GM18909 (cell line): ENCODE data around the gene BIRC3.
A peak's percentile ranks its signal among the peaks of the same experiment; 100 is the strongest.

Source experiments
- ATAC-seq: cut with Tn5 transposase; IDR thresholded peaks from one replicate; pipeline ENCODE4 v1.9.1; 2021; ENCODE audit warnings: mild to moderate bottlenecking; ENCODE audit not compliant: unreplicated experiment, poor library complexity

BIRC3 gene

GRCh38 chr11:102317099-102317767, at the start of gene BIRC3:
Gene BIRC3 (plus strand): TSS chr11:102317484. CDS start chr11:102324510, 7,026 bp downstream.
- peak; percentile 86 for ATAC-seq

- ATAC-seq: no peak
Observed at GRCh38 chr11:102267609-102268008, 49.7 kb upstream of the BIRC3 start.

DNA sequence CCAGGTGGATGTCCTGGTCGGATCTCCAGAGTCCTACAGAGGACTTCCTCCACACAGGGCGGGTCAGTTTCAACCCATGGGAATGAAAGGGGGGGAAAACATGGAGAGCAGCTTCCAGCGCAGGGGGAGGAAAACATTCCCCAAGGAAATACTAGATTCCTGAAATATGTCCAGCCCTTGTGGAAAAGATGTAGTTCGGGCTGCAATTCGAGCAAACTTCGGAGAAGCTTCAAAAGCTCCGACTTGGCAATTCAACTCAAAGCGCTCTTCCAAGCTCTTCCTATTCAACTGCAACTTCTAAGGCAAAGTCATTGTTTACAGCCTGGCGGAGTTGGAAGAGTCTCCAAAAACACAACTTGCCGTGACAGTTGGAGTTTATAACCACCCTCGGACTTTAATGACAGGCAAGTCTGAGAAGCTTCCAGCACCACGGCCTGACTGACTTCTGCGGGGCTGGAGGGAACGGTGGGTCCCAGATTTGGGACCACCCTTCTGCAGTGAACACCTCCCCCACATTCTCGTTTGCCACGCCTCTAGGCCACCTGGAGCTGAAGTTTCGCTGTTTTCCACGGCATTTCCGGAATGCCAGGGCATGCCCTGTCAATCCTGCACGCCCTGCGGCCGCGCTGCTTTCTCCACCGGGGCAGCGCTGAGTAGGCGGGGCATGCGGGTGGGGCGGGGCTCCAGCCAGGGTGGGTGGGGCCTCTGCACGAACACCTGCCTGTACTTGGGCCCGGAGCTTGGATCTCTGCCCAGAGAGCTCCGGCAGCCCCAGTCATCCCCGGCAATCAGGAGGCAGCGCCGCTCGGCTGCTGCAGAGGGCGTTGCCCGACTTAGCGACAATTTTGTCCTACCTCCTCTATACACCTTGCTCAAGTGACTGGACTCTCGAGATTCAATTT, 49.0 kb upstream of the BIRC3 start:
- peak; percentile 99 for ATAC-seq

DNA sequence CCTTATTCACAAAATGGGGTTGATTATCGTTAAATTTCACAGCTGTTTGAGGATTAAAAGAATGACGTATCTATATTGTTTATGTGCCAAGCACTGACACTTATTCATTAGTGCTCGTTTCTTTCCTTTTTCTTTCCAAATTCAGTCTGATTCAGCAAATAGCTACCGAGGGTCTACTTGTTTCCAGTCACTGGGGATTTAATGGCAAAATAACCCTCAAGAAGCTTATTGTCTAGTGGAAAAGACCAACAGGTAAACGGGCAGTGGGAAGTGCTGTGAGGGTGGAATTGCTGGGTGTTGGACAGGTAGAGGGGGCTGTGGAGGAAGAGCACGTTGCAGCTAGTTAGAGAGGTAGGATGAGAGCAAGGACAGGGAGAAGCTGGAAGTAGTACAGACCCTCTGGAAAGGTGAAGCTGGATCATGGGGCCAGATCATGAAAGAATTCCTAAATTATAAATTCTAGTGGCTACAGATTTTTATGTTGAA, 48.3 kb upstream of the BIRC3 start:
- no peak for ATAC-seq

DNA sequence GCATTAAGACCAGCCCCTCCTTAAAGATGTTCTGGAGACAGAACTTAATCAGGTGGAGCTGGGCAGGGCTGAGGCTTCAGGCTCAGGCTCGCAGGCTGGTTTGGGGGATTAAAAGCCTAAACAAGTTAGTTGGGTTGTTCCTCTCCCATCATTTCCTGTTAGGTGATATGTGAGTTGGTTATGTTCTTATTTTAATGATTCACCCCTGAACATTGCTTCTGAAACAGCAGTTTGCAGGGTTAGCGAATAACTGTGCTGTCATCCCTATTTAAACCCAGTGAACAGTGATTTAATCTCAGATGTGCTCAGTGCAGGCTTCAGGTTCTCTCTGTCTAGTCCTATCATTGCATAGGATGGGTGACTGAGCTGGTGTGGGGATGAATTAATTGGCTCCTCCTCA, 47.4 kb upstream of the BIRC3 start:
- no peak for ATAC-seq

DNA sequence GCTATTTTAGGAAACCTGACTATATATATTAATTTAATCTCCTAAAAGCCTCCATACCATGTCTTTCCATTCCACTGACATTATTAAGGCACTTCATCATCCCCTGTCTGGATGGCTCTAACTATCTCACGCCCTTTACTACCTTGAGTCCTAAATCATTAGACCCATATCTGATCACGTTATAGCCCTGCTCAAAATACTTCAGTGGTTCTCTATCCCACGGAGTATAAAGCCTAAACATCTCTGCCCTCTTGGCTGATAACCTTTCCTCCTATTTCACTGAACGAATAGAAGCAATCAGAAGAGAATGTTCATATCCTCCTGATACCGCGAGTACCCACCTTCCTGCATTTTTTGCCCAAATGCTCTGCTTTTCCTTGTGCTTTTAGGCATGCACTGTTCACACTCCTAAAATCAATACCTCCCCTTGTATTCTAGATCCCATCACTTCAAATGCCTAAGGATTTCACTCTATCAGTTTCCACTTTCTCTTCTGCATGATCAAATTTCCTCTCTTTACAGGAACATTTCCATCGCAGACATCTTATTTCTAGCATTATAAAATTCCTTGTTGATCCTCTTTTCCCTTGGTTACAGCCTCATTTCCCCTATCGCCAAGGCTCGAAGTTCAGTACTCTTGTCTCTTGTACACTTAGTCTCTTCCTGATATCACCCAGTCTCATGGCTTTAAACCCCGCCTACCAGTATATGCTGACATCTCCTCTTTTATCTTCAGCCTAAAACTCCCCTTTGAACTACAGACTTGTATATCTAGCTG, 45.0 kb upstream of the BIRC3 start:
- ATAC-seq: no peak

GRCh38 chr11:102274628-102275027, 42.7 kb upstream of the BIRC3 start:
- ATAC-seq: no peak

- no peak for ATAC-seq
Observed at GRCh38 chr11:102276362-102276761, 40.9 kb upstream of the BIRC3 start.

DNA sequence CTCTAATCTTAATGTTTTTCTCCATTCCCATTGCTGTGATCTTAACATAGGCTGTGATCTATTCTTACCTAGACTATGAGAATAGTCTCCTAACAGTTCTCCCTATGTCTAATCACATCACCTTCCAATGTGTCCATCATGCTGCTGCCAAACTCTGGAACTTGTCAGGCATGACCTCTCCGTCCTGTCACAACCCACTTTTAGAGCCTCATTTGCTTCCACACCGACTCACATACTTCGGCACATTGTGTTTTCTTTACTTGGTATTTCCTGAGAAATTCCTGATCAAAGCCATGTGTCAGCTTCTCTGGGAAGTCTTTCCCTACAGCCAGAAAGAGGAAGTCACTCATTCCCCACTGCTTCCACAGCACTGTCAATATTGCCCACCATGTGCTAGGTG, 40.5 kb upstream of the BIRC3 start:
- no peak for ATAC-seq

GRCh38 chr11:102279641-102280170, 37.6 kb upstream of the BIRC3 start:
- peak; percentile 90 for ATAC-seq

DNA sequence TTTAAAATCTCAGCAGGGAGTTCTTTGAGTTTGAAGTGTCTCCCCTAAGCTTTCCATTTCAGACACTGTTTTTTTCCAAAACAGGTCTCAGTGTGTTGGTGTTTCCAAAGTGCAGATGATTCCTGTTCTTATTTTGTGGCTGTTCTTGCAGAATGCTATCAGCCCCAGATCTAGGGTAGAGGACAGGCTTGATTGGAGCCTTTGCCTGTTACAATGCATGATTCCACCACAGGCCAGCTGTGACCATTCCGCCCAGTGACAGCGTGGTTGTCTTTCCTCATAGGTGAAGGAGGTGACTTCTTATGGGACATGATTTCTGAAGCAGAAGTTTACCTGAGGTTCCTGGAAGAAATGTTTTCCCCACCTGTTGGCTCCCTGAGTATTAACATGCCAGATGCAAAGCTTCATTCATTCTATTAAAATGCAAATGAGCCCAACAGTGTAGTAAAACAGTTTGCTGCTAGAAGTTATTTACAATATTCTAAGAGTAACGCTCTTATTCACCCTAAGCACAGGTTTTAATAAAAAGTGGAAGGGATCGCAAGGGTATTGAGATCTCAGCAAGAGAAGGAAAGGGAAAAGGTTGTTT, 36.9 kb upstream of the BIRC3 start:
- no peak for ATAC-seq

- ATAC-seq: no peak
Observed at GRCh38 chr11:102283116-102283485, 34.2 kb upstream of the BIRC3 start.

GRCh38 chr11:102284008-102284407, 33.3 kb upstream of the BIRC3 start:
- ATAC-seq: no peak

GRCh38 chr11:102286292-102286691, 31.0 kb upstream of the BIRC3 start:
- ATAC-seq: no peak

DNA sequence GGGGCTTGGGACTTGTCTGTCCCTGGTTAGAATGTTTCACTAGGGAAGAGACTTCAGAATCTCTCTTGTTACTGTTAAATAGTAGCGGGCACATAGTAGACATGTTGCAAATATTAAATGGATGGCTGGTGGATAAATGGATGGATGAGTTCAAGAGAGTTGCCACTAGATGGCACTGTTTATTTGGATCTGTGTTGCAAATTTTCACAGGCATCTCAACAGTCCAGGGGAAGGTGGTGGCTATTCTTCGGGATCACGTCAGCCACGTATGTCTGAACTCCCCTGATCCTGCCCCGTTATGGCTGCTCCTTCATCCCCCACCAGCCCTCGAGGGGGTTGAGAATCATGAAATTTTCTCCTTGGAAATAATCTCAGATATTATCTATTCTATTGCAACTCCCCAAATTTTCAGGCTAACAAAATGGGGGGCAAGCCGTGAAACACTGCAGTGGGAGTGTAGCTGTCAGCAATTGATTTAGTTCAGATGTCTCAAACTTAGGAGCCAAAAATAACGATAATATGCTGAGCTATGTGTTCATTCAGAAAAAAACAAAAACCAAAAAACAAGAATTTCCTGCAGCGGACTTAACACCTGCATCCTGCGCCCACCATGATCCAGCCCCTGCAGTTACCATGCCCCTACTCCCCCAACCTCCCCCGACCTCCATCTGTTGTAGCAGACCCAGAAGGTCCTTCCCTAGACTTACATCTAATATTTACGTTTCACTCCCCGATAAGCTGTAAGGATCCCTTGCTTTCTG, 29.1 kb upstream of the BIRC3 start:
- peak; percentile 93 for ATAC-seq

DNA sequence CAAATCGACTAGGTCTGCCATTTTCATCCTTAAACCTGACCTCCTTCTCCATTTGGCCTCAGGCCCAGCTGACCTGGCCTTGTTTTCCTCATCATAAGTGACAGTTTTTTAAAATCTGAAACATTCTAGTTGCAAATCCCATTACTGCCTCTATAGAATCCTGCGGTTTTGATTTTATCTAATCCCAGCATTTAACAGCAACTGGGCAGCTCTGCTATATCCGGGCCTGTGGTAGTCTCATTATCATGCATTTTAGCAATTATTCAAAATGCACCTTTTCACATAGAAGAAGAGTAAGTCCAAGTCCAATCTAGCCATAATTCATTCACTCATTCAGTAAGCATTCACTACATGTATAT, 28.6 kb upstream of the BIRC3 start:
- no peak for ATAC-seq

GRCh38 chr11:102289592-102289991, 27.7 kb upstream of the BIRC3 start:
- no peak for ATAC-seq

GRCh38 chr11:102291831-102292230, 25.5 kb upstream of the BIRC3 start:
- no peak for ATAC-seq

DNA sequence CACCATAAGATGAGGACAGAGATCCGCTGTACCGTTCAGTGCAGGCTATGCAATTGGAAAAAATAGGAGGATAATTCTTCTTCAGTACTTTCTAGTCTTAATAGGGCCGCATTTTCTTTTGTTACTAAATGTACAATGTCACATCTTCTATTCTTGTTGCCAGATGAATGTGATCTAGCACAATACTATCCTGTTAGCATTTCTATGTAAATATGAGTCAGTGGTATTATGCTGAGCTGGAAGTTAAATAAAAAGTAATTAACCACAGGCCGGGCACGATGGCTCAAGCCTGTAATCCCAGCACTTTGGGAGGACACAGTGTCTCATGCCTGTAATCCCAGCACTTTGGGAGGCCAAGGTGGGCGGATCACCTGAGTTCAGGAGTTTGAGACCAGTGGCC, 24.4 kb upstream of the BIRC3 start:
- no peak for ATAC-seq
